Suppressor macrophage treated with lipopolysaccharide for 1 hour (primary cell): ENCODE measurements around the gene MEGF9.
A peak's percentile ranks its signal among the peaks of the same experiment; 100 is the strongest.
"Not testable (repeated sequence)": the region's sequence is repeated elsewhere in the genome, so short reads cannot be mapped to it uniquely, and the experiment has no call there.

Source experiments
- DNase-seq, 3 donors: peaks; one replicate each; pipeline ENCODE4 v3.0.0-alpha.2; 2020 to 2022

The MEGF9 gene

GRCh38 chr9:120714088-120714845 lies at the start of gene MEGF9:
Gene MEGF9, minus strand, starts transcription at chr9:120714470. Its CDS starts 112 bp downstream, at chr9:120714358.
- DNase-seq: peak; percentile 99

- DNase-seq: no peak
Measured at GRCh38 chr9:120761006-120761405, 46.7 kb upstream of the MEGF9 start.

GRCh38 chr9:120759755-120760400 lies 45.6 kb upstream of the MEGF9 start:
- no peak for DNase-seq

- no peak for DNase-seq
Measured at GRCh38 chr9:120758544-120758943, 44.3 kb upstream of the MEGF9 start.

- peak in 2 of 3 donors; percentile 15 to 31 for DNase-seq
Measured at GRCh38 chr9:120757026-120757913, 43.0 kb upstream of the MEGF9 start.

- DNase-seq: peak; percentile 48 to 82 (median 77)
Measured at GRCh38 chr9:120756531-120756930, 42.3 kb upstream of the MEGF9 start.

GRCh38 chr9:120755810-120756434 lies 41.7 kb upstream of the MEGF9 start:
- DNase-seq: peak; percentile 70 to 80 (median 75)

GRCh38 chr9:120755044-120755443 lies 40.8 kb upstream of the MEGF9 start:
- no peak for DNase-seq

GRCh38 chr9:120750421-120750820 lies 36.2 kb upstream of the MEGF9 start:
- DNase-seq: no peak

- not testable (repeated sequence) for DNase-seq
Measured at GRCh38 chr9:120746366-120746765, 32.1 kb upstream of the MEGF9 start.

- DNase-seq: no peak
Measured at GRCh38 chr9:120745278-120745677, 31.0 kb upstream of the MEGF9 start.

GRCh38 chr9:120742951-120743416 lies 28.7 kb upstream of the MEGF9 start:
- peak; percentile 37 to 66 (median 59) for DNase-seq

- DNase-seq: no peak
Measured at GRCh38 chr9:120741701-120742100, 27.4 kb upstream of the MEGF9 start.

- peak in 2 of 3 donors; percentile 29 to 42 for DNase-seq
Measured at GRCh38 chr9:120741191-120741590, 26.9 kb upstream of the MEGF9 start.

GRCh38 chr9:120740132-120740531 lies 25.9 kb upstream of the MEGF9 start:
- no peak for DNase-seq

GRCh38 chr9:120737416-120738165 lies 23.3 kb upstream of the MEGF9 start:
- peak; percentile 37 to 69 (median 68) for DNase-seq

GRCh38 chr9:120736881-120737280 lies 22.6 kb upstream of the MEGF9 start:
- DNase-seq: peak in 2 of 3 donors; percentile 58 to 62

GRCh38 chr9:120735415-120736126 lies 21.3 kb upstream of the MEGF9 start:
- DNase-seq: peak; percentile 81 to 94 (median 93)

GRCh38 chr9:120734607-120735410 lies 20.5 kb upstream of the MEGF9 start:
- DNase-seq: no peak

- no peak for DNase-seq
Measured at GRCh38 chr9:120733190-120733589, 18.9 kb upstream of the MEGF9 start.
